NT2/D1 (cell line): ENCODE results near the gene OR10G4.

ENCODE experiments used
- DNase-seq: peaks from one replicate; pipeline ENCODE4 v3.0.0-alpha.2; 2011; ENCODE audit warnings: low read depth, low spot score
- H3K27me3 ChIP-seq: 2 replicates; pipeline ENCODE4 v1.6.0; 2011; ENCODE audit warnings: mild to moderate bottlenecking; ENCODE audit not compliant: insufficient read length, insufficient read depth
- H3K36me3 ChIP-seq: 2 replicates; pipeline ENCODE4 v1.6.1; 2011; ENCODE audit warnings: mild to moderate bottlenecking, low read length, mixed read lengths; ENCODE audit not compliant: insufficient read depth, insufficient read length
- H3K4me1 ChIP-seq: 2 replicates; pipeline ENCODE4 v1.5.1; 2011; ENCODE audit not compliant: insufficient read depth, insufficient read length
- H3K4me3 ChIP-seq: 2 replicates; pipeline ENCODE4 v1.5.1; 2011; ENCODE audit warnings: low read depth; ENCODE audit not compliant: insufficient read length
- H3K9ac ChIP-seq: 2 replicates; pipeline ENCODE4 v1.6.0; 2011; ENCODE audit warnings: low read depth; ENCODE audit not compliant: insufficient read length
- H3K9me3 ChIP-seq: 2 replicates; pipeline ENCODE4 v1.5.1; 2011; ENCODE audit warnings: mild to moderate bottlenecking, low read length; ENCODE audit not compliant: insufficient read depth
- SUZ12 ChIP-seq: IDR thresholded peaks from 2 replicates; pipeline ENCODE4 v1.6.1; 2011; ENCODE audit not compliant: insufficient read length, insufficient read depth; ENCODE audit errors: extremely low read depth
- YY1 ChIP-seq: IDR thresholded peaks from 2 replicates; pipeline ENCODE4 v1.6.1; 2011; ENCODE audit not compliant: insufficient read length, insufficient read depth
- ZNF274 ChIP-seq: IDR thresholded peaks from 2 replicates; pipeline ENCODE4 v1.6.1; 2011; ENCODE audit warnings: mild to moderate bottlenecking, low read depth, low read length

OR10G4 gene

DNA sequence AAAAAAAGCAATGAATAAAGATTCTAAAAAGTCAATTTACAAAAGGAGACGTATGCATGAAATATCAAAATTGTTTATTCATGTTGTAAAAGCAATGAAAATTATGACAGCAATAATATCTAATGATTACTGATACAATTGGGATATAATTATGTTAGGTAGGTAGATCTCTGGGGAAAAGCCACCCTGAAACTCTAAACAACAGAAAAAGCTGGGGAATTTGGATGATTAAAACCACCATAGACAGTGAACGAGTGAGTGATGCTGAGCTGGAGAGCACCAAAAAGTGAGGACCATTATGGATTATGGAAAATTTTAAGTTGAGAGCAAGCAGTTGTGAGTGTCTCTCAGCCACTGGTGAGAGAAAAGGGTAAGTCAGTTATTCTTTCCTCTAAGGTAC is 13.7 kb downstream of the OR10G4 start, which contains the start of gene OR10G8:
OR10G8 (plus strand) TSS at position 301 of the 400 bp plus-strand sequence. CDS start 2,825 bp downstream, outside the sequence.
- H3K9ac ChIP-seq: no peak within 1 kb of the TSS
- H3K9me3 ChIP-seq: no peaks in the 10 kb centered on the region
- H3K27me3 ChIP-seq: no peaks in the 10 kb centered on the region
- H3K36me3 ChIP-seq: no peaks in the 10 kb centered on the region
- H3K4me3 ChIP-seq: no peak within 1 kb of the TSS
- H3K4me1 ChIP-seq: no peaks in the 10 kb centered on the region
- no peak for DNase-seq
- TF ChIP-seq SUZ12: no peak
- no peak for TF ChIP-seq YY1
- TF ChIP-seq ZNF274: no peak

GRCh38 chr11:124036666-124037065 is 23.9 kb downstream of the OR10G4 start:
- no peak for DNase-seq
- Histone ChIP-seq H3K36me3 (no peaks in the 10 kb centered on the region), H3K4me3 (no peak overlapping the region), H3K27me3 (no peaks in the 10 kb centered on the region), H3K9ac (no peak overlapping the region), H3K4me1 (no peaks in the 10 kb centered on the region), H3K9me3 (no peaks in the 10 kb centered on the region)
- TF ChIP-seq SUZ12: no peak
- no peak for TF ChIP-seq YY1
- no peak for TF ChIP-seq ZNF274

DNA sequence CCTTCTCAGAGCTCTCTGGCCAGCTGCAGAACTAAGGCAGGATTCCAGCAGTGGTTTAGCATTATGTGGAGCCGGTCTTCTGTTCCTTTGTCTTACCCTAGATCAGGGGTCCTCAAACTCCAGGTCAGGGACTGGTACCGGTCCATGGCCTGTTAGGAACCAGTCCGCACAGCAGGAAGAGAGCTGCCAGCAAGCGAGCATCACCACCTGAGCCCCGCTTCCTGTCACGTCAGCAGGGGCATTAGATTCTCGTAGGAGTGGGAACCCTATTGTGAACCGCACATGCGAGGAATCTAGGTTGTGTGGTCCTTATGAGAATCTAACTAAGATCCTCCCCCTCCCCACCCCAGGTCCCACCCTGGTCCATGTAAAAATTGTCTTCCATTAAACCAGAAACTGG is 26.8 kb downstream of the OR10G4 start:
- Histone ChIP-seq H3K4me1 (no peaks in the 10 kb centered on the region), H3K27me3 (no peaks in the 10 kb centered on the region), H3K9me3 (no peaks in the 10 kb centered on the region), H3K4me3 (no peak overlapping the region), H3K9ac (no peak overlapping the region), H3K36me3 (no peaks in the 10 kb centered on the region)
- TF ChIP-seq YY1 (no peak), SUZ12 (no peak), ZNF274 (no peak)
- DNase-seq: no peak

GRCh38 chr11:124041254-124041653 is 28.5 kb downstream of the OR10G4 start, which contains the start of gene OR10G7:
Gene OR10G7 (minus strand): TSS chr11:124041325. CDS start chr11:124039001, 2,324 bp downstream.
- Histone ChIP-seq H3K36me3 (no peaks in the 10 kb centered on the region), H3K27me3 (no peaks in the 10 kb centered on the region), H3K9me3 (no peaks in the 10 kb centered on the region), H3K4me3 (no peak within 1 kb of the TSS), H3K9ac (no peak within 1 kb of the TSS), H3K4me1 (no peaks in the 10 kb centered on the region)
- no peak for DNase-seq
- TF ChIP-seq ZNF274 (no peak), SUZ12 (no peak), YY1 (no peak)

GRCh38 chr11:124043420-124043819 is 30.6 kb downstream of the OR10G4 start:
- Histone ChIP-seq H3K4me3 (no peak overlapping the region), H3K4me1 (no peaks in the 10 kb centered on the region), H3K27me3 (no peaks in the 10 kb centered on the region), H3K9me3 (no peaks in the 10 kb centered on the region), H3K9ac (no peak overlapping the region), H3K36me3 (no peaks in the 10 kb centered on the region)
- no peak for DNase-seq
- no peak for TF ChIP-seq SUZ12
- TF ChIP-seq YY1: no peak

- Histone ChIP-seq H3K36me3 (no peaks in the 10 kb centered on the region), H3K9me3 (no peaks in the 10 kb centered on the region), H3K9ac (no peak overlapping the region), H3K4me3 (no peak overlapping the region), H3K4me1 (no peaks in the 10 kb centered on the region), H3K27me3 (no peaks in the 10 kb centered on the region)
- DNase-seq: no peak
- TF ChIP-seq ZNF274 (no peak), SUZ12 (no peak), YY1 (no peak)
Measured at GRCh38 chr11:124050748-124051147, 38.0 kb downstream of the OR10G4 start.

DNA sequence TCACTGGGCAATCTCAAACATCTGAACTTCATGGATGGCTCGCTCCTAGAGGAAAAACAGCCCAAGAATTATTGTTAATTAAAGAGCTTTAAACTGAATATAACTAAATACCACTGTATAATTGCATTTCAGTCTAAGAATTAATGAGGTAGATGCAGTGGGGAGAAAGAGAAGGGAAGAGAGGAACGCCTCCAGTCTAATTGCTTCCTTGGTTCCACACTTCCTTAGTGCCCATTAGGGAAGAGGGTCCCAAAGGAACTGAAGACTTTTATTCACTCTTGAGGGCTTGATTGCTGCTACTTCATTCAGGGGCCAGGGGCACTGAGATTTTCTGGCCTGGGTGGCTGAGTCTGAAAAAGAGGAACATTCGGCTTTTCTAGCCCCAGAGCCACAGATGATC is 40.2 kb downstream of the OR10G4 start:
- Histone ChIP-seq H3K27me3 (no peaks in the 10 kb centered on the region), H3K4me3 (no peak overlapping the region), H3K9me3 (no peaks in the 10 kb centered on the region), H3K9ac (no peak overlapping the region), H3K36me3 (no peaks in the 10 kb centered on the region), H3K4me1 (no peaks in the 10 kb centered on the region)
- no peak for DNase-seq
- TF ChIP-seq YY1 (no peak), SUZ12 (no peak), ZNF274 (no peak)
